Vagina (tissue), 2 donors: ENCODE results near the gene CSMD2. TPM values are rescaled to one million over a fixed set of nuclear protein-coding genes. Genes with fewer than 3 reads are reported as not detected.

Experiments
- DNase-seq, 2 donors: peaks; one replicate each; pipeline ENCODE4 v3.0.0-alpha.2; 2017; ENCODE audit errors: extremely low spot score in 2 of 2
- H3K27ac ChIP-seq: fragments of 200-600 bp; sonication (generic); one replicate; pipeline ENCODE4 v1.5.1; 2019
- H3K27me3 ChIP-seq: fragments of 200-600 bp; sonication (generic); one replicate; pipeline ENCODE4 v1.5.1; 2019
- H3K36me3 ChIP-seq, 2 donors: fragments of 200-600 bp; sonication (generic); one replicate each; pipeline ENCODE4 v1.5.1; 2017 to 2019
- H3K4me1 ChIP-seq: fragments of 200-600 bp; sonication (generic); one replicate; pipeline ENCODE4 v1.5.1; 2019
- H3K4me3 ChIP-seq, 2 donors: fragments of 200-600 bp; sonication (generic); 1 replicate in 1 of 2; 2 replicates in 1 of 2; pipeline ENCODE4 v1.5.1; 2016 to 2019
- H3K9me3 ChIP-seq: fragments of 200-600 bp; sonication (generic); one replicate; pipeline ENCODE4 v1.5.1; 2019
- CTCF ChIP-seq, 3 experiments: fragments of 450-650 bp in 2 of 3; fragments of 200-600 bp in 1 of 3; sonication (generic) in 1 of 3; IDR thresholded peaks; one replicate each; pipeline ENCODE4 v1.5.1; 2017 to 2019; ENCODE audit warnings: antibody characterized with exemption in 3 of 3, mild to moderate bottlenecking in 2 of 3, moderate library complexity in 2 of 3
- POLR2A ChIP-seq, 2 donors: fragments of 450-650 bp; IDR thresholded peaks; one replicate each; pipeline ENCODE4 v1.6.1; 2017; ENCODE audit warnings: antibody characterized with exemption in 2 of 2, mild to moderate bottlenecking in 2 of 2, moderate library complexity in 2 of 2
- POLR2AphosphoS5 ChIP-seq, 2 donors: sonication (generic); formaldehyde crosslinking; IDR thresholded peaks; one replicate each; pipeline ENCODE4 v1.9.0; 2017; ENCODE audit warnings: antibody characterized with exemption in 2 of 2, mild to moderate bottlenecking in 2 of 2, low read depth in 1 of 2; ENCODE audit not compliant: insufficient read depth in 1 of 2
- intact Hi-C: fragments of 100-400 bp; cut with DNase I; formaldehyde crosslinking; loops from one replicate; pipeline ENCODE4 v1.15.1; 2023
- total RNA-seq: library from RNA; depleted of rRNA; stranded (reverse); fragments of >200 nt; gene quantifications from one replicate; pipeline ENCODE4 v1.2.3, GENCODE V29; 2016

CSMD2 gene
- total RNA-seq, 1 donor from 2014 or later = 0.25 TPM

- no peak for DNase-seq
- Histone ChIP-seq H3K4me1 (no peaks in the 10 kb centered on the region), H3K9me3 (no peaks in the 10 kb centered on the region), H3K4me3 (no peak overlapping the region), H3K27me3 (no peaks in the 10 kb centered on the region), H3K36me3 (no peaks in the 10 kb centered on the region), H3K27ac (no peak overlapping the region)
- intact Hi-C loops = no loop called here
- TF ChIP-seq POLR2AphosphoS5 (IDR thresholded peaks at IDR 0.05; ENCODE audit: insufficient read depth in 1 of 2, low read depth in 1 of 2) = no peak
- TF ChIP-seq CTCF (IDR thresholded peaks at IDR 0.05) = no peak
- TF ChIP-seq POLR2A (IDR thresholded peaks at IDR 0.05) = no peak
These were observed 49.8 kb downstream of the CSMD2 start for GRCh38 chr1:34115233-34115632.

- H3K36me3 ChIP-seq = no peaks in the 10 kb centered on the region
- H3K4me1 ChIP-seq = no peaks in the 10 kb centered on the region
- H3K9me3 ChIP-seq = no peaks in the 10 kb centered on the region
- DNase-seq = no peak
- no peak overlapping the region for H3K4me3 ChIP-seq
- no peaks in the 10 kb centered on the region for H3K27me3 ChIP-seq
- intact Hi-C loops = no loop called here
- no peak overlapping the region for H3K27ac ChIP-seq
- TF ChIP-seq POLR2AphosphoS5 (IDR thresholded peaks at IDR 0.05; ENCODE audit: insufficient read depth in 1 of 2, low read depth in 1 of 2) = no peak
- TF ChIP-seq CTCF (IDR thresholded peaks at IDR 0.05) = no peak
- TF ChIP-seq POLR2A (IDR thresholded peaks at IDR 0.05) = no peak
These were observed 51.1 kb downstream of the CSMD2 start for GRCh38 chr1:34113887-34114286.

- TF ChIP-seq POLR2AphosphoS5 (IDR thresholded peaks at IDR 0.05; ENCODE audit: insufficient read depth in 1 of 2, low read depth in 1 of 2) (no peak), POLR2A (IDR thresholded peaks at IDR 0.05) (no peak), CTCF (IDR thresholded peaks at IDR 0.05) (no peak)
- Histone ChIP-seq H3K36me3 (no peaks in the 10 kb centered on the region), H3K4me1 (no peaks in the 10 kb centered on the region), H3K9me3 (no peaks in the 10 kb centered on the region), H3K4me3 (no peak overlapping the region), H3K27me3 (no peaks in the 10 kb centered on the region), H3K27ac (no peak overlapping the region)
- DNase-seq = peak in 1 of 2 donors; percentile 27
- intact Hi-C loops = no loop called here
These were observed 51.7 kb downstream of the CSMD2 start for GRCh38 chr1:34113362-34113761.

DNA sequence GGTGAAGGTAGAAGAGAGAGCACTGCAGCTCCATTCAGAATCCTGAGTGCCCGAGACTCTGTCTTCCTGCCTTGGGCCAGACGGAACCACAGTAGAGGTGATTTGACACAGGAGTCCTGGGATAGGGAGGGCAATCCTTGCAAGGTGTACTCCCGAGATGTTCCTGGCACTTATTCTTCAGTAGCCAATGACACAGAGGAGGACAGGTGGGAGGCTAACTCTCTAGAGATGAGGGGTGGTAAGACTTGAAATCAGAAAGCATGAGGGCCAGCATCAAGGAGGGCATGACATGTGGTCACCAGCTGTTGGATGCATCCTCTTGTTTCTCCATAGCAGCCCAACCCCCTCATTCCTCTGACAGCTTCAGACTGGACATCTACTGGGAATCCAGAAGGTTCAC, 56.3 kb downstream of the CSMD2 start:
- peak; percentile 34 to 77 for DNase-seq
- Histone ChIP-seq H3K4me1 (no peaks in the 10 kb centered on the region), H3K36me3 (no peaks in the 10 kb centered on the region), H3K27ac (no peak overlapping the region), H3K9me3 (no peaks in the 10 kb centered on the region), H3K27me3 (no peaks in the 10 kb centered on the region), H3K4me3 (no peak overlapping the region)
- TF ChIP-seq POLR2A (IDR thresholded peaks at IDR 0.05) = no peak
- TF ChIP-seq POLR2AphosphoS5 (IDR thresholded peaks at IDR 0.05; ENCODE audit: insufficient read depth in 1 of 2, low read depth in 1 of 2) = no peak
- TF ChIP-seq CTCF (IDR thresholded peaks at IDR 0.05) = no peak
- intact Hi-C loops = no loop called here

- Histone ChIP-seq H3K4me1 (no peaks in the 10 kb centered on the region), H3K27ac (no peak overlapping the region), H3K36me3 (no peaks in the 10 kb centered on the region), H3K4me3 (no peak overlapping the region), H3K9me3 (no peaks in the 10 kb centered on the region), H3K27me3 (no peaks in the 10 kb centered on the region)
- intact Hi-C loops = no loop called here
- TF ChIP-seq CTCF (IDR thresholded peaks at IDR 0.05) (no peak), POLR2AphosphoS5 (IDR thresholded peaks at IDR 0.05; ENCODE audit: insufficient read depth in 1 of 2, low read depth in 1 of 2) (no peak)
- DNase-seq = peak in 1 of 2 donors; percentile 54
These were observed 56.8 kb downstream of the CSMD2 start for GRCh38 chr1:34108269-34108668.
